ENCODE measurements around the gene SORCS2. TPM values are rescaled to one million over a fixed set of nuclear protein-coding genes. Genes with fewer than 3 reads are reported as not detected.

The SORCS2 gene
- total RNA-seq, 2 donors from 2014 or later = 1.0 to 4.4 TPM

GRCh38 chr4:7232061-7232650 is 39.8 kb downstream of the SORCS2 start:
- Histone ChIP-seq H3K4me1 (replicated peaks) (no peaks in the 10 kb centered on the region), H3K4me3 (no peak overlapping the region), H3K27me3 (replicated peaks; ENCODE audit: insufficient read depth) (no peaks in the 10 kb centered on the region), H3K36me3 (no peaks in the 10 kb centered on the region), H3K9me3 (no peaks in the 10 kb centered on the region), H3K27ac (no peak overlapping the region)
- no peak for DNase-seq (ENCODE audit: low spot score)
- intact Hi-C loops (cut with DNase I) = no loop called here
- TF ChIP-seq POLR2A (IDR thresholded peaks at IDR 0.05) (no peak), POLR2AphosphoS5 (IDR thresholded peaks at IDR 0.05) (no peak), CTCF (IDR thresholded peaks at IDR 0.05) (no peak)
- WGBS = 83% methylated on average over 18 of the region's 18 CpGs

GRCh38 chr4:7233006-7233580 is 40.8 kb downstream of the SORCS2 start:
- intact Hi-C loops (cut with DNase I) = no loop called here
- Histone ChIP-seq H3K9me3 (no peaks in the 10 kb centered on the region), H3K36me3 (no peaks in the 10 kb centered on the region), H3K27ac (no peak overlapping the region), H3K4me1 (replicated peaks) (no peaks in the 10 kb centered on the region), H3K27me3 (replicated peaks; ENCODE audit: insufficient read depth) (no peaks in the 10 kb centered on the region), H3K4me3 (no peak overlapping the region)
- WGBS = 92% methylated on average over 11 of the region's 18 CpGs
- no peak for TF ChIP-seq POLR2AphosphoS5 (IDR thresholded peaks at IDR 0.05)
- TF ChIP-seq CTCF (IDR thresholded peaks at IDR 0.05) = no peak
- TF ChIP-seq POLR2A (IDR thresholded peaks at IDR 0.05) = no peak
- no peak for DNase-seq (ENCODE audit: low spot score)

DNA sequence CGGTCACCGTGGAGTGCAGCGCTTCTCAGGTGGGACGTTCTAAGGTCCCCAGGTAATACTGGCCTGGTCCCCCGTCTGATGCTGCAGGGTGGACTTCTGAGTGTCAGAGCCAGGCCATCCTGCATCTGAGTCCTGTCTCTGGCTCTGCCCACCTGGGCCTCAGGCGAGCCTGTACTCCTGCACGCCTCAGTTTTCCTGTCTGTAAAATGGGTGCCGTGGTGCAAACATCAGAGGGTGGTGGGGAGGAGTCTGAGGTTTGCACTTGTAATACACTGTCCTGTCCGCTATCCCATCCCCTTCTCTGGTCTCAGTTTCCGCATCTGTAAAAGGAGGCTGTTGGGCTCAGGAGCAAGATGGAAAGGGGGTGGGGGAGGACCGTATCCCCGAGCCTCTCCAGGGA is 41.3 kb downstream of the SORCS2 start:
- intact Hi-C loops (cut with DNase I) = no loop called here
- no peak for TF ChIP-seq POLR2A (IDR thresholded peaks at IDR 0.05)
- TF ChIP-seq POLR2AphosphoS5 (IDR thresholded peaks at IDR 0.05) = no peak
- no peak for TF ChIP-seq CTCF (IDR thresholded peaks at IDR 0.05)
- Histone ChIP-seq H3K27ac (no peak overlapping the region), H3K27me3 (replicated peaks; ENCODE audit: insufficient read depth) (no peaks in the 10 kb centered on the region), H3K4me3 (no peak overlapping the region), H3K9me3 (no peaks in the 10 kb centered on the region), H3K36me3 (no peaks in the 10 kb centered on the region), H3K4me1 (replicated peaks) (no peaks in the 10 kb centered on the region)
- WGBS = 89% methylated on average over 12 of the region's 12 CpGs
- DNase-seq (ENCODE audit: low spot score) = no peak

- Histone ChIP-seq H3K27ac (no peak overlapping the region), H3K4me1 (replicated peaks) (no peaks in the 10 kb centered on the region), H3K9me3 (no peaks in the 10 kb centered on the region), H3K27me3 (replicated peaks; ENCODE audit: insufficient read depth) (no peaks in the 10 kb centered on the region), H3K4me3 (no peak overlapping the region), H3K36me3 (no peaks in the 10 kb centered on the region)
- no peak for TF ChIP-seq POLR2A (IDR thresholded peaks at IDR 0.05)
- no peak for TF ChIP-seq CTCF (IDR thresholded peaks at IDR 0.05)
- no peak for TF ChIP-seq POLR2AphosphoS5 (IDR thresholded peaks at IDR 0.05)
- no peak for DNase-seq (ENCODE audit: low spot score)
- WGBS = 78% methylated on average over 14 of the region's 14 CpGs
- intact Hi-C loops (cut with DNase I) = no loop called here
These were observed 42.2 kb downstream of the SORCS2 start for GRCh38 chr4:7234355-7235029.

DNA sequence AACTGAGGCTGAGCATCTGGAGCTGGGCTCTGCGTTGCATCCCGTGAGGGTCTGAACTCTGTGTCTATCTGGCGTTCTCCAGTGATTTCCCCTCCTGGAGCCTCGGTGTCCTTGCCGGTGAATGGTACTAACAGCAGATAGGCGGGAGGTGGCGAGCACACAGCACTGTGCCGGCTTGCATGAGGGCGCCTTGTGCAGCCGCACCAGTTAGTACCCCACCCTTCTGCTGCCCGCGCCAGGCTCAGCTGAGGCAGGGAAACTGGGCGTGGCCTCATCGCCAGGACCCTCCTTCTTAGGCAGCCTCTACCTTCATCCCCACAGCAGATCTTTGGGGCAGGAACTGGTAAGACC is 42.7 kb downstream of the SORCS2 start:
- no peak for DNase-seq (ENCODE audit: low spot score)
- H3K4me1 ChIP-seq (replicated peaks) = no peaks in the 10 kb centered on the region
- no peak overlapping the region for H3K4me3 ChIP-seq
- no peak for TF ChIP-seq CTCF (IDR thresholded peaks at IDR 0.05)
- TF ChIP-seq POLR2AphosphoS5 (IDR thresholded peaks at IDR 0.05) = no peak
- no peak for TF ChIP-seq POLR2A (IDR thresholded peaks at IDR 0.05)
- H3K27me3 ChIP-seq (replicated peaks; ENCODE audit: insufficient read depth) = no peaks in the 10 kb centered on the region
- 95% methylated on average over 14 of the region's 14 CpGs for WGBS
- no peak overlapping the region for H3K27ac ChIP-seq
- no peaks in the 10 kb centered on the region for H3K36me3 ChIP-seq
- intact Hi-C loops (cut with DNase I) = no loop called here
- H3K9me3 ChIP-seq = no peaks in the 10 kb centered on the region

Measured in prostate gland (tissue), 2 donors.